ENCODE data around the gene TPPP3.

GRCh38 chr16:67387479-67388079 lies 5.7 kb downstream of the TPPP3 start:
- no peak for TF ChIP-seq CTCF (IDR thresholded peaks at IDR 0.05)
- TF ChIP-seq POLR2A (IDR thresholded peaks at IDR 0.05) = no peak
- TF ChIP-seq EP300 (IDR thresholded peaks at IDR 0.05) = no peak
